BE2C (cell line): ENCODE measurements around the gene TRAPPC2B.

ENCODE experiments used
- DNase-seq: peaks from one replicate; pipeline ENCODE4 v3.0.0-alpha.2; 2020
- H3K27me3 ChIP-seq: fragments of 250-450 bp; sonication (Bioruptor Pico); 2 replicates; pipeline ENCODE4 v1.5.1; 2020; ENCODE audit warnings: mild to moderate bottlenecking
- H3K36me3 ChIP-seq: fragments of 250-450 bp; sonication (Bioruptor Pico); 2 replicates; pipeline ENCODE4 v1.5.1; 2020; ENCODE audit warnings: mild to moderate bottlenecking
- H3K4me1 ChIP-seq: fragments of 250-450 bp; sonication (Bioruptor Pico); 2 replicates; pipeline ENCODE4 v1.5.1; 2020
- H3K4me3 ChIP-seq: 2 replicates; pipeline ENCODE4 v1.5.1; 2011; ENCODE audit warnings: low read depth, low read length
- H3K9me3 ChIP-seq: fragments of 250-450 bp; sonication (Bioruptor Pico); 2 replicates; pipeline ENCODE4 v1.5.1; 2020
- TF ChIP-seq, protein P1 (sequence below): IDR thresholded peaks from 2 replicates; pipeline ENCODE4 v1.5.1; 2012; ENCODE audit warnings: mild to moderate bottlenecking, low read depth, low read length

The TRAPPC2B gene

DNA sequence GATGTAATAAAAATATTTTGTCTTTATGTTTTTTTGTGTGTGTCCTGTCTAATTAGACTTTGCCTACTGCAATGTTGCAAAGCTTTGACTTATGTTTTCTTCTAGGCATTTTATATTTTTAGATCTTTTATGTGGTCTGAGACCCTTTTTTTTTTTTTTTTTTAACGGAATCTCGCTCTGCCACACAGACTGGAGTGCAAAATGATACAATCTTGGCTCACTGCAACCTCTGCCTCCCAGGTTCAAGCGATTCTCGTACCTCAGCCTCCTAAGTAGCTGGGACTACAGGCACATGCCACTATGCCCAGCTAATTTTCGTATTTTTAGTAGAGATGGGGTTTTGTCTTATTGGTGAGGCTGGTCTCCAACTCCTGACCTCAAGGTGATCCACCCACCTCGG is 20.8 kb upstream of the TRAPPC2B start:
- Histone ChIP-seq H3K4me1 (no peaks in the 10 kb centered on the region), H3K9me3 (no peaks in the 10 kb centered on the region), H3K4me3 (no peak overlapping the region), H3K27me3 (peaks cover 28% of the 10 kb centered on the region), H3K36me3 (no peaks in the 10 kb centered on the region)
- TF ChIP-seq, protein P1, sequence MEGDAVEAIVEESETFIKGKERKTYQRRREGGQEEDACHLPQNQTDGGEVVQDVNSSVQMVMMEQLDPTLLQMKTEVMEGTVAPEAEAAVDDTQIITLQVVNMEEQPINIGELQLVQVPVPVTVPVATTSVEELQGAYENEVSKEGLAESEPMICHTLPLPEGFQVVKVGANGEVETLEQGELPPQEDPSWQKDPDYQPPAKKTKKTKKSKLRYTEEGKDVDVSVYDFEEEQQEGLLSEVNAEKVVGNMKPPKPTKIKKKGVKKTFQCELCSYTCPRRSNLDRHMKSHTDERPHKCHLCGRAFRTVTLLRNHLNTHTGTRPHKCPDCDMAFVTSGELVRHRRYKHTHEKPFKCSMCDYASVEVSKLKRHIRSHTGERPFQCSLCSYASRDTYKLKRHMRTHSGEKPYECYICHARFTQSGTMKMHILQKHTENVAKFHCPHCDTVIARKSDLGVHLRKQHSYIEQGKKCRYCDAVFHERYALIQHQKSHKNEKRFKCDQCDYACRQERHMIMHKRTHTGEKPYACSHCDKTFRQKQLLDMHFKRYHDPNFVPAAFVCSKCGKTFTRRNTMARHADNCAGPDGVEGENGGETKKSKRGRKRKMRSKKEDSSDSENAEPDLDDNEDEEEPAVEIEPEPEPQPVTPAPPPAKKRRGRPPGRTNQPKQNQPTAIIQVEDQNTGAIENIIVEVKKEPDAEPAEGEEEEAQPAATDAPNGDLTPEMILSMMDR = no peak
- no peak for DNase-seq

DNA sequence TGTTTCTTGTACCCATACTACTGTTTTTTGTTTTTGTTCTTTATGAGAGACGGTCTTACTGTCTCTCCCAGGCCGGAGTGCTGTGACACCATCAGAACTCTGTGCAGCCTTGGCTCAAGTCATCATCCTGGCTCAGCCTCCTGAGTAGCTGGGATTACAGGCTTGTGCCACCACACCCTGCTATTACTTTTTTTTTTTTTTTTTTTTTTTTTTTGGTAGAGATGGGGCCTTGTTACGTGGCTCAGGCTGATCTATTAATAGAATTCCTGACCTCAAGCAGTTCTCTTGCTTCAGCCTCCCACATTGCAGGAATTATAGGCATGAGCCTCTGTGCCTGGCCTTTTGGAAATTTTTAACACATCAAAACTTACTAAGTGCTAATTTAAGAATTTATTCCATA is 15.2 kb upstream of the TRAPPC2B start:
- Histone ChIP-seq H3K4me1 (no peaks in the 10 kb centered on the region), H3K36me3 (peaks cover 1% of the 10 kb centered on the region), H3K27me3 (peaks cover 24% of the 10 kb centered on the region), H3K4me3 (no peak overlapping the region), H3K9me3 (no peaks in the 10 kb centered on the region)
- TF ChIP-seq, protein P1 = no peak
- DNase-seq = no peak

DNA sequence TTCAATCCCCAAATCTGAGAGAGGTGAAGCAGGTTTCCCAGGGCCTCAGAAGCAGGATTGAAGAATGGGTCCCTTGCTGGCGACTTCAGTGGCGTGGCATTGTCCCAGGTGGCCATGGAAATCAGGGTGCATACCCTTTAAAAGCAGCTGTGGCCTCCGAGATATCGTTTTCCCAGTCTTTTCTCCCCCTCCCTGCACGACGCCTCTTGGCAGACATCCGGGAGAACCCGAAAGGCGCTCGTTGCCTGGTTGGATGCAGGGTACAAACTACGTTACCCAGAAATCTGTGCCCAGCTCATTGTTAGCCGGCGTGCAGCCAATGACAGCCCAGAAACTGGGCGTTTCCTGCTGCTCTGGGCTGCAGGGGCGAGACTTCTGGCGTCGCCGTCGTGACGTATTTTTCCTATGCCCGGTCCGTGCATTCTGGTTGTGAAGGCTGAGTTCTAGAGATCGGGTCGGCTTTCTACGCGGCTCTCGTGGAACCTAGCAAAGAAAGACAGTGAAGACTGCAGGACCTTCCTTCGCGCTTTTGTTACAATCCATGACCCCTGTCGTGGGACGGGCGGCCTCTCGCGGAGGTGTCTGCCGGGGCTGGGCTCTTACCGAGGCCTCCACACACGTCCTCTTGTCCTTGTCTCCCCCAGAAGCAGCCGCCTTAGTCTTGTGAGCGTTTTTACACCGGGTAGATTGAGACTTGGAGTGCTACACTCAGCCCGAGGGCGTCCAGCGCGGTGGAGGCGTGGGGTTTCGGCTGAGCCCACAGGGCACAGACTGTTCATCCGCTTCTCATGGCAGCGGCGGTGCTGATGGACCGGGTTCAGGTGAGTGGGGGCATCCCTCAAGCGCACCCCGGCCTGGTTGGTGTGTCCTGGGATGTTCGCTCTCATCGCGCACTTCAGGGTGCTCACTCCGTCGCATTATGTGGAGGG is 12.2 kb upstream of the TRAPPC2B start, which contains the start of gene ZNF304:
ZNF304 (plus strand) TSS at position 395 of the 929 bp plus-strand sequence; CDS start at position 789, 394 bp downstream.
- Histone ChIP-seq H3K4me3 (peak within 1 kb of the TSS; percentile 99), H3K36me3 (peaks cover 25% of the 10 kb centered on the region)

DNA sequence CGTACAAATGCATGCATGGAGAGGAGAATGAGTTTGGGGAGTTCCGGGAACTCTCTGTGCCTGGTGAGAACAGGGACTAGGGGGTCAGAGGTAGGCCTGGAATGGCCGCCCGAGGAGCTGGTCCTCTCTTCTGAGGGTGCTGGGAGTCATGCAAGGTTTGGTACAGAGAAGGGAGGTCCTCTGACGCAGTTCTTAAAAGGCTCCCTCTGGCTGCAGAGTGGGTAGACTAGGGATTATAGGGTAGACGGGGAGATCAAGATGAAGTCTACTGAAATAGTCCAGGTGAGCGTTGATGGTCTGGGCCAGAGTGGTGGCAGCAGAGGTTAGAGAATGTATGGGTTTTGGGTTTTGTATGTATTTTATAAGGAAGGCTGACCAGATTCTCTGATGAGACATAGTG is 11.5 kb upstream of the TRAPPC2B start:
- Histone ChIP-seq H3K27me3 (no peaks in the 10 kb centered on the region), H3K36me3 (peaks cover 32% of the 10 kb centered on the region), H3K9me3 (no peaks in the 10 kb centered on the region), H3K4me1 (no peaks in the 10 kb centered on the region), H3K4me3 (peak overlapping the region; percentile 99)
- TF ChIP-seq, protein P1 = no peak
- DNase-seq = no peak

More for the DNA sequence above, 12.2 kb upstream of the TRAPPC2B start, which contains the start of gene ZNF304:
- no peaks in the 10 kb centered on the region for H3K4me1 ChIP-seq
- DNase-seq = peak; percentile 91
- peaks cover 3% of the 10 kb centered on the region; the same call in 1 of the 2 replicates for H3K27me3 ChIP-seq
- H3K9me3 ChIP-seq = no peaks in the 10 kb centered on the region
- TF ChIP-seq, protein P1 = no peak

DNA sequence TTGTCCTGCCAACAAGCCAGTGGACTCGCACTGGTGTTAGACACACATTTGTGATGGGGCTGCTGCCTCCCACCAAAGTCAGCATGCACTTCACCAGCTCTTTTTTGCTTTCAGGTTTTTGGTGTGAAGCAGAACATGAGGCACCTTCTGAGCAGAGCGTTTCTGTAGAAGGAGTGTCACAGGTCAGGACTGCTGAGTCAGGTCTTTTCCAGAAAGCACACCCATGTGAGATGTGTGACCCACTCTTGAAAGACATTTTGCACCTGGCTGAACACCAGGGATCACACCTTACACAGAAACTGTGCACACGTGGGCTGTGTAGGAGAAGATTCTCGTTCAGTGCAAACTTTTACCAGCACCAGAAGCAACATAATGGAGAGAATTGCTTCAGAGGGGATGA is 7.4 kb upstream of the TRAPPC2B start:
- H3K9me3 ChIP-seq = no peaks in the 10 kb centered on the region
- no peaks in the 10 kb centered on the region for H3K4me1 ChIP-seq
- TF ChIP-seq, protein P1 = no peak
- no peak for DNase-seq
- no peaks in the 10 kb centered on the region for H3K27me3 ChIP-seq
- no peak overlapping the region for H3K4me3 ChIP-seq
- H3K36me3 ChIP-seq = peaks cover 49% of the 10 kb centered on the region

DNA sequence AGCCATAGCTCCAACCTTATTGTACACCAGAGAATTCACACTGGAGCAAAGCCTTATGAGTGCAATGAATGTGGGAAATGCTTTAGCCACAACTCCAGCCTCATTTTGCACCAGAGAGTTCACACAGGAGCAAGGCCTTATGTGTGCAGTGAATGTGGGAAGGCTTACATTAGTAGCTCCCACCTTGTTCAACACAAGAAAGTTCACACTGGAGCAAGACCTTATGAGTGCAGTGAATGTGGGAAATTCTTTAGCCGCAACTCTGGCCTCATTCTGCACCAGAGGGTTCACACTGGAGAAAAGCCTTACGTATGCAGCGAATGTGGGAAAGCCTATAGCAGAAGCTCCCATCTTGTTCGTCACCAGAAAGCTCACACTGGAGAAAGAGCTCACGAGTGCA is 5.9 kb upstream of the TRAPPC2B start:
- DNase-seq = no peak
- Histone ChIP-seq H3K4me3 (no peak overlapping the region), H3K27me3 (no peaks in the 10 kb centered on the region), H3K9me3 (no peaks in the 10 kb centered on the region), H3K4me1 (no peaks in the 10 kb centered on the region), H3K36me3 (peaks cover 49% of the 10 kb centered on the region)
- TF ChIP-seq, protein P1 = no peak
